GM21529 (cell line): Measurements from ENCODE around the gene VPS13C.
"Not testable (repeated sequence)": the region's sequence is repeated elsewhere in the genome, so short reads cannot be mapped to it uniquely, and the experiment has no call there.

Source experiments
- ATAC-seq: cut with Tn5 transposase; IDR thresholded peaks from one replicate; pipeline ENCODE4 v1.9.1; 2021; ENCODE audit not compliant: unreplicated experiment

VPS13C gene

GRCh38 chr15:62050115-62050514 is 10.1 kb downstream of the VPS13C start:
- ATAC-seq = no peak

DNA sequence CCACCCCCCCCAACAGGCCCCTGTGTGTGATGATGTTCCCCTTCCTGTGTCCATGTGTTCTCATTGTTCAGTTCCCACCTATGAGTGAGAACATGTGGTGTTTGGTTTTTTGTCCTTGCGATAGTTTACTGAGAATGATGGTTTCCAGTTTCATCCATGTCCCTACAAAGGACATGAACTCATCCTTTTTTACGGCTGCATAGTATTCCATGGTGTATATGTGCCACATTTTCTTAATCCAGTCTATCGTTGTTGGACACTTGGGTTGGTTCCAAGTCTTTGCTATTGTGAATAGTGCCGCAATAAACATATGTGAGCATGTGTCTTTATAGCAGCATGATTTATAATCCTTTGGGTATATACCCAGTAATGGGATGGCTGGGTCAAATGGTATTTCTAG is 12.0 kb downstream of the VPS13C start:
- not testable (repeated sequence) for ATAC-seq

DNA sequence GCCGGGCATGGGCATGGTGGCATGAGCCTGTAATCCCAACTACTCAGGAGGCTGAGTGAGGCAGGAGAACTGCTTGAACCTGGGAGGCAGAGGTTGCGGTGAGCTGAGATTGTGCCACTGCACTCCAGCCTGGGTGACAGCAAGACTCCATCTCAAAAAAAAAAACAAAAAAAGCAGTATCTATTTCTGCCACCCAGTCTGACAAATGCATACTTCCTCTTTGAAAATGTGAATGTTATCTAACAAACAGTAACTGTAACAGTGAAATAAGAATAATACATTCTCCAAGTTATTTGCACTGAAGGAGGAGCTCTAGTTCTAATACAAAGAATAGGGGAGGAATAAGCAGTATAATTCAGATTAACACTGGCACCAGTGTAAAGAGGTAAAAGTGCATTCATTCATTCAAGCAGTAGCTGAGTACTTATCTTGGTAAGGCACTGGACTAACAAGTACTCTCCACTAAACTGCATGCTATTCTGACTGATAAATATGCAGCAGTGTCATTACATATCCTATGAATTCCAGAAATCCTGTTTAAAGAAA is 12.9 kb downstream of the VPS13C start:
- ATAC-seq = no peak

- ATAC-seq = peak; percentile 87
These were observed 14.0 kb downstream of the VPS13C start for GRCh38 chr15:62046078-62046743.

- ATAC-seq = no peak
These were observed 24.9 kb downstream of the VPS13C start for GRCh38 chr15:62035256-62035924.

DNA sequence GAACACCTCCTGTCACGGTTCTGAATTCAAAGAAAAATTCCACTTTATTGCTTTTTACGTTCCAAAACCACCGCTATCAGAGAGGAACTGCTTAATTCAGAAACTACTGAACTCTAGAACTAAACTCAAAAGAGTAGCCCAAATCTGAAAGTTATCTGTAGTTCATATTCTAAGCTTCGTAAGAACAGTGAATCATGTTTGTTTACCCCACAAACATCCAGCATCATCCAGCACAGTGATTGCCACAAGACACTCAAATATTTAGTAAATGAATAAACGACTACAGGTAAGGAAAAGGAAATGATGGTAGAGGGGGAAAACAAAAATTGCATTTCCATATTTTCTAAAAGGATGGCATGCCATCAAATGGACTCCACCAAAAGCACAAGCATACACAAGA is 32.3 kb downstream of the VPS13C start:
- no peak for ATAC-seq

GRCh38 chr15:62027263-62027565 is 33.0 kb downstream of the VPS13C start:
- ATAC-seq = no peak

- peak; percentile 76 for ATAC-seq
These were observed 33.6 kb downstream of the VPS13C start for GRCh38 chr15:62026487-62027262.

GRCh38 chr15:62021991-62022600 is 38.2 kb downstream of the VPS13C start:
- no peak for ATAC-seq

DNA sequence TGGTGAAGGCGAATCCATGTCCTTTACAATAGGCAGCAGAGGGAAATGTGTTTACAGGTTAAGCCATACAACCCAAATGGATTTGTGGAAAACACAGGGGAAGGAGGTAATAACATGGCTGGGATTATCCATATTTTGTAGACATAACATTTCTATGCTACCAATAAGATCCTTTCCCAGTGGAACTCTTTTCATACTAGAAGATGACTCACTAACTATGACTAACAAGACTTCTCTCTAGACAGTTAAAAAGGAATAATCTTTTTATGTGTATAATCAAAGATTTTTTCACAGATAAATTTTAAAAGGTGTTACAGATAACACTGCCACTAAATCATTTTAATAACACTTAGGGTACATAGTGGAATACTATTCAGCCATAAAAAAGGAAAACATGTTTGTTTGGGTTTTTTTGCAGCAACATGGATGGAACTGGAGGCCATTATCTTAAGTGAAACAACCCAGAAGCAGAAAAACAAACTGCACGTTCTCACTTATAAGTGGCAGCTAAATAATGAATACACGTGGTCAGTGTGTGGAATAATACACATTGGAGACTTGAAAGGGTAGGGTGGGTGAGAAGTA is 39.6 kb downstream of the VPS13C start:
- no peak for ATAC-seq

DNA sequence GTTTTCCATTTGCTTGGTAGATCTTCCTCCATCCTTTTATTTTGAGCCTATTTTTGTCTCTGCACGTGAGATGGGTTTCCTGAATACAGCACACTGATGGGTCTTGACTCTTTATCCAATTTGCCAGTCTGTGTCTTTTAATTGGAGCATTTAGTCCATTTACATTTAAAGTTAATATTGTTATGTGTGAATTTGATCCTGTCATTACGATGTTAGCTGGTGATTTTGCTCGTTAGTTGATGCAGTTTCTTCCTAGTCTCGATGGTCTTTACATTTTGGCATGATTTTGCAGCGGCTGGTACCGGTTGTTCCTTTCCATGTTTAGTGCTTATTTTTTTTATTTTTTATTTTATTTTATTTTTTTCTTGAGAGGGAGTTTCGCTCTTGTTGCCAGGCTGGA is 54.9 kb downstream of the VPS13C start:
- not testable (repeated sequence) for ATAC-seq

DNA sequence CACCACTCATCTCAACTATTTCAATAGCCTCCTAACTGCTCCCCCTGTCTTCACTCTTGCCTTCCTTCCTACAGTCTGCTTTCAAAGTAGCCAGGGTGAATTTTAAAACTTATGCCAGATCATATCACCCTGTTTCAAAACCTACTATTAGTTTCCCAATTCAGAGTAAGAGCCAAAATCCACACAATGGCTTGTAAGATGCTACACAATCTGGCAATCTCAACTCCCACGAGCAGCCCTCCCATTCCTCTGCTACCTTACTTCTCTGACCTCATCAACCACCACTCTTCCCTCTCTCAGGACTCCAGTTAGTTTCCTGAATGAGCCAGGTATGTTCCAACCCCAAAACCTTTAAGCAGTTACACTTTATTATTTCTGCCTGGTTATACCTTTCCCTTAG is 62.5 kb downstream of the VPS13C start:
- no peak for ATAC-seq

- ATAC-seq = no peak
These were observed 64.1 kb downstream of the VPS13C start for GRCh38 chr15:61996056-61996635.

DNA sequence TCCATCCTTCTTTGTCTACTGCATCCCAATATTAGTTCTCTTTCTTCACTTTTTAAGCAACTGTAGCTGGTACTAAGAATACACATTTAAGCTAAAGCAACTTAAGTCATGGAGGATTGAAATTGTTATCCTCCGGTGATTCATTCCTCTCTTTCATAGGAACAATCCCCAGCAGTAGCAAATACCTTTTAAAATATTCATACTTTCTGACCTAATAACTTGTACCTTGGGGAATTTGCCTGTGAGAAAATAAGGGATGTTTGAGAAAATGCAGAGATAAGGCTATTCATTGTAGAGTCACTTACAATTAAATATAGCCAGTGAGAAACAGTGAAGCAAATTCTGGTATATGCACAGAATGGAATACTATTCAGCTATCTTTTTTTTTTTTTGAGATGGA is 66.0 kb downstream of the VPS13C start:
- ATAC-seq = no peak

GRCh38 chr15:61992518-61992917 is 67.7 kb downstream of the VPS13C start:
- ATAC-seq = no peak

DNA sequence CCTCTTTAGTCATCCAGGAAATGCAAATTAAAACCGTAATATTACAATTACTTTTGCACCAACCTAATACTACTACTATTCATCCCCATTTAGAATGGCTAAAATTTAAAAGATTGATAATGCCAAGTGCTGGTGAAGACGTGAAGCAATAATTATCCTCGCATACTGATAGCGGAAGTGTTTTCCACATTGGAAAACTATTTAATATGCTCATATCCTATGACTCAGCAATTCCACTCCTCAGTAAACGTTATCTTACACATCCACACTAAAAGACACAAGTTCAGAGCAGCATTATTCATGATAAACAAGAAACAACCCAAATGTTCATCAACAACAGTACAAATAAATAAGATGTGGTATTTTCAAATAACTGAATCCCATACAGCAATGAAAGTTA is 70.6 kb downstream of the VPS13C start:
- no peak for ATAC-seq

DNA sequence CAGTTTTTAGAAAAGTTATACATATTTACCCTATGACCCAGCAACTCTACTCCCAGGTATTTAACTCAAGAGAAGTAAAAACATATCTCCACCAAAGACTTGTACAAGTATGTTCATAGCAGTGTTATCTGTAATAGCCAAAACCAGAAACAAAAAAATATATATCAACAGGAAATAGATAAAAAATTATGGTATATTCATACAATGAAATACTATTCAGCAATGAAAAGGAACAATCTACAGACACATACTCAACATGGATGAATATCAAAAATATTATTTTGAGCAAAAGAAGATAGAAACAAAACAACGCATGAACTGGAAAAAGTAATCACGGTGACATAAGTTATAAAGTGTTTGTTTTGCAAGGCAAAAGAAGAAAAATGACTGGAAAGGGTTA is 72.4 kb downstream of the VPS13C start:
- ATAC-seq = no peak

- no peak for ATAC-seq
These were observed 77.2 kb downstream of the VPS13C start for GRCh38 chr15:61983081-61983480.

DNA sequence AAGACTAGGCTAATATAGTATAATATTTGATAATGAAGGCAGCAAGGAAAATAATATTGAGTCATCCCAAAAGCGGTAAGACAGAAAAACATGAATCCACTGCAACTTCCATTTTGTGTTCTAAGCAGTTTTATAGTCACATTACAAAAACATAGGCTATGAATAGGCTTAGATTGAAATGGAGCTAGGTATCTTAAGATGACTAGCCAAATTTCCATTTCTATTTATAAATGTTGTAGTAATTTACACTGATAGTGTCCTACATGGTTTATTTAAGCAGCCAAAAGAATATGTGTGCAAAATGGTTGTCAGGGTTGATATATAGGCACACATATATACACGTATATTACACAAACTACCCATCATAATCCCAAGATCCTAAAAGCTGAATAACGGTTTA is 82.0 kb downstream of the VPS13C start:
- no peak for ATAC-seq

DNA sequence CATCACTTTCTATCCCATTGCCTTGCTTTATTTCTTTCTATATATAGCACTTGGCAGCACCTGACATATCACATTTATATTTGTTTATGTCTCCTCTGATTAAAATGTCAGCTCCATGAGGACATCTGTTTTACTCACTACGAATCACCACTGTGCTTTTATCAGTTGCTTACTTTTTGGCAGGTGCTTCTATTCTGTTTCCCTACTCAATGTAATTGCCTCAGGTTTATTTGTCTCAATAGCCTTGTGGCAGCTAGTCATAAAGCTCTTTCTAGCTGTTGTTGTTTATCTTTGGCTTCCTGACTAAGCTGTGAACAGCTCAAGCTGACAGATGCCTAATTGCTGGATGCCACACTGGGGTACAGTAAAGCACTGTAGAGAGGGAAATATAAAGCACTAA is 85.5 kb downstream of the VPS13C start:
- no peak for ATAC-seq

GRCh38 chr15:61974118-61974517 is 86.1 kb downstream of the VPS13C start:
- no peak for ATAC-seq
